SK-N-SH treated with all-trans-retinoic acid at 6 μM for 48 hours (cell line): Measurements from ENCODE around the gene SMG9.

Experiments used
- ARNTL ChIP-seq: fragments of 450-650 bp; formaldehyde crosslinking; IDR thresholded peaks from 2 replicates; pipeline ENCODE4 v1.5.0; 2020; ENCODE audit warnings: low read depth, mild to moderate bottlenecking, moderate library complexity, borderline replicate concordance
- CSRNP3 ChIP-seq: fragments of 250-450 bp; sonication (Bioruptor Pico); IDR thresholded peaks from 2 replicates; pipeline ENCODE4 v1.5.1; 2021; ENCODE audit warnings: mild to moderate bottlenecking, moderate library complexity
- ESRRG ChIP-seq: fragments of 250-450 bp; sonication (Bioruptor Pico); IDR thresholded peaks from 2 replicates; pipeline ENCODE4 v1.6.1; 2021; ENCODE audit warnings: mild to moderate bottlenecking
- GLIS3 ChIP-seq: fragments of 250-450 bp; sonication (Bioruptor Pico); IDR thresholded peaks from 2 replicates; pipeline ENCODE4 v1.5.0; 2020; ENCODE audit warnings: mild to moderate bottlenecking, moderate library complexity
- ISL1 ChIP-seq: fragments of 250-450 bp; sonication (Bioruptor Pico); IDR thresholded peaks from 2 replicates; pipeline ENCODE4 v2.1.2; 2022; ENCODE audit warnings: mild to moderate bottlenecking, moderate library complexity
- PATZ1 ChIP-seq: fragments of 250-450 bp; sonication (Bioruptor Pico); IDR thresholded peaks from 2 replicates; pipeline ENCODE4 v1.8.0; 2020; ENCODE audit warnings: mild to moderate bottlenecking, moderate library complexity, borderline replicate concordance
- POU6F1 ChIP-seq: fragments of 250-450 bp; sonication (Bioruptor Pico); IDR thresholded peaks from 2 replicates; pipeline ENCODE4 v1.8.0; 2021; ENCODE audit warnings: low read depth, mild to moderate bottlenecking, moderate library complexity, borderline replicate concordance
- RARB ChIP-seq: fragments of 250-450 bp; sonication (Bioruptor Pico); IDR thresholded peaks from 2 replicates; pipeline ENCODE4 v1.8.0; 2021; ENCODE audit warnings: mild to moderate bottlenecking, moderate library complexity
- TCF4 ChIP-seq: fragments of 250-450 bp; sonication (Bioruptor Pico); IDR thresholded peaks from 2 replicates; pipeline ENCODE4 v1.8.0; 2021; ENCODE audit warnings: mild to moderate bottlenecking, moderate library complexity, borderline replicate concordance
- ZC3H10 ChIP-seq: fragments of 250-450 bp; sonication (Bioruptor Pico); IDR thresholded peaks from 2 replicates; pipeline ENCODE4 v1.5.1; 2021; ENCODE audit warnings: mild to moderate bottlenecking, moderate library complexity

- no peak for TF ChIP-seq ISL1 (CRISPR knock-in tag)
- TF ChIP-seq RARB: no peak
- no peak for TF ChIP-seq ZC3H10
- no peak for TF ChIP-seq ARNTL (CRISPR knock-in tag)
- TF ChIP-seq ESRRG (CRISPR knock-in tag): no peak
- no peak for TF ChIP-seq GLIS3 (CRISPR knock-in tag)
- no peak for TF ChIP-seq PATZ1 (CRISPR knock-in tag)
- TF ChIP-seq POU6F1 (CRISPR knock-in tag): no peak
- TF ChIP-seq CSRNP3 (CRISPR knock-in tag): no peak
- no peak for TF ChIP-seq TCF4
Measured at GRCh38 chr19:43799502-43800142, 44.9 kb upstream of the SMG9 start.
